ENCODE results near the gene BTG4.

DNA sequence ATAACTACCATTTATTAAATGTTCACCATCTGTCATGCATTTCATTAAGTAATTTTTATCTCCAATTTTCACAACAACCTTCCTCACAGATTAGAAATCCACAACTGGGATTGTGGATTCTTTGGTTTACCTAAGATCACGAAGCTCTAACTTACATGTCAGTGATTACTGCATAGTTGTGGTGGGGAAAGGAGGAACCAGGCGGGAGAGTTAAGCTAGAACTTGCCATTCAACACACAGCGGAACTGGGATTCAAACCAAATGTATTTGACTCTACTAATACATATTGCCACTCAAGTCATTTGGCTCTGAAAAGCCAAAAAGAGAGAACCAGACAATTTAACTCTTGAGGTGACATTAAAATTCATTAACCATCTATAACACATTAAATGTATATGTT lies 17.9 kb upstream of the BTG4 start:
- TF ChIP-seq CTCF (IDR thresholded peaks at IDR 0.05) (no peak), POLR2A (IDR thresholded peaks at IDR 0.05) (no peak), EP300 (IDR thresholded peaks at IDR 0.05) (no peak)
